SKM-1 treated with dmso at 0.1 percent for 144 hours (cell line): ENCODE results near the gene MRPL46.
"Not testable (repeated sequence)": the region's sequence is repeated elsewhere in the genome, so short reads cannot be mapped to it uniquely, and the experiment has no call there.

Experiments
- DNase-seq: peaks from one replicate; lab custom pipeline; 2025; ENCODE audit not compliant: unreplicated experiment; lab: John Stamatoyannopoulos, UW

Gene MRPL46

GRCh38 chr15:88447741-88448140 lies 19.4 kb downstream of the MRPL46 start:
- no peak for DNase-seq

- no peak for DNase-seq
Observed at GRCh38 chr15:88447206-88447605, 20.0 kb downstream of the MRPL46 start.

- DNase-seq, result no peak
Observed at GRCh38 chr15:88441076-88441730, 26.0 kb downstream of the MRPL46 start.

GRCh38 chr15:88440021-88440420 lies 27.2 kb downstream of the MRPL46 start:
- no peak for DNase-seq

GRCh38 chr15:88438181-88438580 lies 29.0 kb downstream of the MRPL46 start:
- DNase-seq, result no peak

GRCh38 chr15:88434106-88434505 lies 33.1 kb downstream of the MRPL46 start:
- DNase-seq, result not testable (repeated sequence)

- DNase-seq, result no peak
Observed at GRCh38 chr15:88433046-88433685, 34.0 kb downstream of the MRPL46 start.

- no peak for DNase-seq
Observed at GRCh38 chr15:88431441-88431840, 35.7 kb downstream of the MRPL46 start.

GRCh38 chr15:88430051-88430450 lies 37.1 kb downstream of the MRPL46 start:
- DNase-seq, result no peak

GRCh38 chr15:88428805-88429605 lies 38.2 kb downstream of the MRPL46 start:
- no peak for DNase-seq

- no peak for DNase-seq
Observed at GRCh38 chr15:88428053-88428452, 39.1 kb downstream of the MRPL46 start.

- no peak for DNase-seq
Observed at GRCh38 chr15:88426304-88426703, 40.9 kb downstream of the MRPL46 start.

- no peak for DNase-seq
Observed at GRCh38 chr15:88423331-88423730, 43.9 kb downstream of the MRPL46 start.

- DNase-seq, result no peak
Observed at GRCh38 chr15:88419830-88420229, 47.4 kb downstream of the MRPL46 start.
